HL-60 (cell line): ENCODE data around the gene CHCHD1.

Experiments
- POLR2AphosphoS5 ChIP-seq: IDR thresholded peaks from 2 replicates; pipeline ENCODE4 v1.6.1; 2012; ENCODE audit warnings: low read depth
- REST ChIP-seq: IDR thresholded peaks from 2 replicates; pipeline ENCODE4 v1.6.1; 2012; ENCODE audit warnings: low read depth; ENCODE audit not compliant: insufficient replicate concordance
- TF ChIP-seq, protein P1 (sequence below): IDR thresholded peaks from one replicate; pipeline ENCODE4 v1.5.1; 2011; ENCODE audit warnings: low read length, control low read depth, inconsistent platforms; ENCODE audit not compliant: insufficient read depth

- TF ChIP-seq POLR2AphosphoS5 (no peak), REST (no peak)
- TF ChIP-seq, protein P1, sequence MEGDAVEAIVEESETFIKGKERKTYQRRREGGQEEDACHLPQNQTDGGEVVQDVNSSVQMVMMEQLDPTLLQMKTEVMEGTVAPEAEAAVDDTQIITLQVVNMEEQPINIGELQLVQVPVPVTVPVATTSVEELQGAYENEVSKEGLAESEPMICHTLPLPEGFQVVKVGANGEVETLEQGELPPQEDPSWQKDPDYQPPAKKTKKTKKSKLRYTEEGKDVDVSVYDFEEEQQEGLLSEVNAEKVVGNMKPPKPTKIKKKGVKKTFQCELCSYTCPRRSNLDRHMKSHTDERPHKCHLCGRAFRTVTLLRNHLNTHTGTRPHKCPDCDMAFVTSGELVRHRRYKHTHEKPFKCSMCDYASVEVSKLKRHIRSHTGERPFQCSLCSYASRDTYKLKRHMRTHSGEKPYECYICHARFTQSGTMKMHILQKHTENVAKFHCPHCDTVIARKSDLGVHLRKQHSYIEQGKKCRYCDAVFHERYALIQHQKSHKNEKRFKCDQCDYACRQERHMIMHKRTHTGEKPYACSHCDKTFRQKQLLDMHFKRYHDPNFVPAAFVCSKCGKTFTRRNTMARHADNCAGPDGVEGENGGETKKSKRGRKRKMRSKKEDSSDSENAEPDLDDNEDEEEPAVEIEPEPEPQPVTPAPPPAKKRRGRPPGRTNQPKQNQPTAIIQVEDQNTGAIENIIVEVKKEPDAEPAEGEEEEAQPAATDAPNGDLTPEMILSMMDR: no peak
Measured at GRCh38 chr10:73779539-73780197, 2.2 kb upstream of the CHCHD1 start.
